MM.1S (cell line): Measurements from ENCODE around the gene MAU2.

ENCODE experiments used
- CTCF ChIP-seq: fragments of 300-600 bp; sonication (generic); IDR thresholded peaks from 2 replicates; pipeline ENCODE4 v1.5.1; 2016; ENCODE audit warnings: antibody characterized with exemption, low read length, mixed read lengths
- EZH2 ChIP-seq: fragments of 300-600 bp; sonication (generic); optimal IDR thresholded peaks from 2 replicates; pipeline ENCODE3; 2017; ENCODE audit warnings: low read depth, mild to moderate bottlenecking, antibody characterized with exemption, low read length, mixed read lengths
- EZH2phosphoT487 ChIP-seq: fragments of 300-600 bp; sonication (generic); IDR thresholded peaks from 2 replicates; pipeline ENCODE4 v1.6.1; 2018; ENCODE audit warnings: antibody characterized with exemption, low read length

GRCh38 chr19:19403373-19403901 lies 82.8 kb downstream of the MAU2 start:
- TF ChIP-seq CTCF (no peak), EZH2 (no peak), EZH2phosphoT487 (no peak)
